ENCODE measurements around the gene ZNF516.

The ZNF516 gene

GRCh38 chr18:76468345-76469304 lies 26.4 kb downstream of the ZNF516 start:
- DNase-seq (ENCODE audit: low read depth), result no peak

GRCh38 chr18:76467371-76468190 lies 27.5 kb downstream of the ZNF516 start:
- peak; percentile 70 for DNase-seq (ENCODE audit: low read depth)

- DNase-seq (ENCODE audit: low read depth), result no peak
These were observed 28.5 kb downstream of the ZNF516 start for GRCh38 chr18:76466410-76466991.

GRCh38 chr18:76465630-76466409 lies 29.2 kb downstream of the ZNF516 start:
- DNase-seq (ENCODE audit: low read depth), result no peak

- no peak for DNase-seq (ENCODE audit: low read depth)
These were observed 30.5 kb downstream of the ZNF516 start for GRCh38 chr18:76464281-76465259.

GRCh38 chr18:76463872-76464271 lies 31.2 kb downstream of the ZNF516 start:
- no peak for DNase-seq (ENCODE audit: low read depth)

- no peak for DNase-seq (ENCODE audit: low read depth)
These were observed 31.7 kb downstream of the ZNF516 start for GRCh38 chr18:76463358-76463757.

GRCh38 chr18:76462326-76462694 lies 32.7 kb downstream of the ZNF516 start:
- no peak for DNase-seq (ENCODE audit: low read depth)

- DNase-seq (ENCODE audit: low read depth), result no peak
These were observed 33.2 kb downstream of the ZNF516 start for GRCh38 chr18:76461692-76462325.

GRCh38 chr18:76461148-76461547 lies 33.9 kb downstream of the ZNF516 start:
- DNase-seq (ENCODE audit: low read depth), result no peak

- no peak for DNase-seq (ENCODE audit: low read depth)
These were observed 34.6 kb downstream of the ZNF516 start for GRCh38 chr18:76460482-76460881.

- peak; percentile 99 for DNase-seq (ENCODE audit: low read depth)
These were observed 35.2 kb downstream of the ZNF516 start for GRCh38 chr18:76459687-76460350.

GRCh38 chr18:76459312-76459686 lies 35.7 kb downstream of the ZNF516 start:
- no peak for DNase-seq (ENCODE audit: low read depth)

GRCh38 chr18:76458522-76459311 lies 36.3 kb downstream of the ZNF516 start:
- no peak for DNase-seq (ENCODE audit: low read depth)

- no peak for DNase-seq (ENCODE audit: low read depth)
These were observed 37.1 kb downstream of the ZNF516 start for GRCh38 chr18:76457957-76458356.

- no peak for DNase-seq (ENCODE audit: low read depth)
These were observed 37.6 kb downstream of the ZNF516 start for GRCh38 chr18:76457475-76457874.

- DNase-seq (ENCODE audit: low read depth), result no peak
These were observed 38.2 kb downstream of the ZNF516 start for GRCh38 chr18:76456823-76457222.

- no peak for DNase-seq (ENCODE audit: low read depth)
These were observed 38.9 kb downstream of the ZNF516 start for GRCh38 chr18:76456018-76456750.
